ENCODE measurements around the gene MGMT. TPM values are rescaled to one million over a fixed set of nuclear protein-coding genes. Genes with fewer than 3 reads are reported as not detected.

MGMT gene
- total RNA-seq, 1 experiment from 2014 or later = 21.1 TPM

- DNase-seq = no peak
- H3K9me3 ChIP-seq = no peaks in the 10 kb centered on the region
- no peaks in the 10 kb centered on the region for H3K36me3 ChIP-seq
- H3K4me3 ChIP-seq = no peak overlapping the region
- H3K27me3 ChIP-seq = no peaks in the 10 kb centered on the region
Observed at GRCh38 chr10:129771991-129772431, 305.0 kb downstream of the MGMT start.

GRCh38 chr10:129772468-129773358 lies 305.7 kb downstream of the MGMT start:
- DNase-seq = no peak

GRCh38 chr10:129773359-129773990 lies 306.4 kb downstream of the MGMT start:
- DNase-seq = no peak
- H3K9me3 ChIP-seq = no peaks in the 10 kb centered on the region

More at GRCh38 chr10:129772468-129773358, 305.7 kb downstream of the MGMT start:
- Histone ChIP-seq H3K36me3 (no peaks in the 10 kb centered on the region), H3K4me3 (no peak overlapping the region), H3K9me3 (no peaks in the 10 kb centered on the region), H3K27me3 (no peaks in the 10 kb centered on the region)

GRCh38 chr10:129774082-129774735 lies 307.2 kb downstream of the MGMT start:
- Histone ChIP-seq H3K9me3 (no peaks in the 10 kb centered on the region), H3K36me3 (no peaks in the 10 kb centered on the region), H3K4me3 (no peak overlapping the region), H3K27me3 (no peaks in the 10 kb centered on the region)
- DNase-seq = no peak

More at GRCh38 chr10:129773359-129773990, 306.4 kb downstream of the MGMT start:
- Histone ChIP-seq H3K27me3 (no peaks in the 10 kb centered on the region), H3K36me3 (no peaks in the 10 kb centered on the region), H3K4me3 (no peak overlapping the region)

GRCh38 chr10:129774736-129775401 lies 307.8 kb downstream of the MGMT start:
- no peaks in the 10 kb centered on the region for H3K36me3 ChIP-seq
- no peaks in the 10 kb centered on the region for H3K9me3 ChIP-seq
- no peak overlapping the region for H3K4me3 ChIP-seq
- no peaks in the 10 kb centered on the region for H3K27me3 ChIP-seq
- no peak for DNase-seq

GRCh38 chr10:129775681-129776080 lies 308.6 kb downstream of the MGMT start:
- Histone ChIP-seq H3K27me3 (no peaks in the 10 kb centered on the region), H3K4me3 (no peak overlapping the region), H3K36me3 (no peaks in the 10 kb centered on the region), H3K9me3 (no peaks in the 10 kb centered on the region)
- no peak for DNase-seq

GRCh38 chr10:129777687-129778086 lies 310.6 kb downstream of the MGMT start:
- Histone ChIP-seq H3K27me3 (no peaks in the 10 kb centered on the region), H3K36me3 (no peaks in the 10 kb centered on the region), H3K4me3 (no peak overlapping the region), H3K9me3 (no peaks in the 10 kb centered on the region)
- no peak for DNase-seq

GRCh38 chr10:129778571-129778970 lies 311.5 kb downstream of the MGMT start:
- DNase-seq = no peak
- Histone ChIP-seq H3K4me3 (no peak overlapping the region), H3K36me3 (no peaks in the 10 kb centered on the region), H3K27me3 (no peaks in the 10 kb centered on the region), H3K9me3 (no peaks in the 10 kb centered on the region)

- Histone ChIP-seq H3K9me3 (no peaks in the 10 kb centered on the region), H3K27me3 (no peaks in the 10 kb centered on the region), H3K4me3 (no peak overlapping the region), H3K36me3 (no peaks in the 10 kb centered on the region)
- no peak for DNase-seq
Observed at GRCh38 chr10:129779126-129780111, 312.4 kb downstream of the MGMT start.

- Histone ChIP-seq H3K27me3 (no peaks in the 10 kb centered on the region), H3K9me3 (no peaks in the 10 kb centered on the region), H3K36me3 (no peaks in the 10 kb centered on the region), H3K4me3 (no peak overlapping the region)
- DNase-seq = no peak
Observed at GRCh38 chr10:129780198-129780597, 313.2 kb downstream of the MGMT start.

GRCh38 chr10:129780901-129781795 lies 314.1 kb downstream of the MGMT start:
- no peak for DNase-seq
- H3K4me3 ChIP-seq = no peak overlapping the region
- no peaks in the 10 kb centered on the region for H3K9me3 ChIP-seq
- H3K36me3 ChIP-seq = no peaks in the 10 kb centered on the region
- no peaks in the 10 kb centered on the region for H3K27me3 ChIP-seq

- DNase-seq = no peak
- Histone ChIP-seq H3K9me3 (no peaks in the 10 kb centered on the region), H3K4me3 (no peak overlapping the region), H3K27me3 (no peaks in the 10 kb centered on the region), H3K36me3 (no peaks in the 10 kb centered on the region)
Observed at GRCh38 chr10:129784291-129784690, 317.2 kb downstream of the MGMT start.

GRCh38 chr10:129784891-129785290 lies 317.9 kb downstream of the MGMT start:
- no peak overlapping the region for H3K4me3 ChIP-seq
- no peaks in the 10 kb centered on the region for H3K36me3 ChIP-seq
- H3K9me3 ChIP-seq = no peaks in the 10 kb centered on the region
- no peaks in the 10 kb centered on the region for H3K27me3 ChIP-seq
- DNase-seq = no peak

GRCh38 chr10:129785536-129785981 lies 318.5 kb downstream of the MGMT start:
- H3K9me3 ChIP-seq = no peaks in the 10 kb centered on the region
- H3K27me3 ChIP-seq = no peaks in the 10 kb centered on the region
- DNase-seq = no peak
- H3K4me3 ChIP-seq = no peak overlapping the region
- no peaks in the 10 kb centered on the region for H3K36me3 ChIP-seq

GRCh38 chr10:129786216-129786615 lies 319.2 kb downstream of the MGMT start:
- H3K27me3 ChIP-seq = no peaks in the 10 kb centered on the region
- no peaks in the 10 kb centered on the region for H3K9me3 ChIP-seq
- no peaks in the 10 kb centered on the region for H3K36me3 ChIP-seq
- no peak overlapping the region for H3K4me3 ChIP-seq
- no peak for DNase-seq

Data from MG63 (cell line).